ENCODE measurements around the gene GNA14.

GRCh38 chr9:77449240-77450084, 198.7 kb downstream of the GNA14 start:
- TF ChIP-seq POLR2A (IDR thresholded peaks at IDR 0.05; ENCODE audit: low read length) (no peak), GATA1 (IDR thresholded peaks at IDR 0.05; ENCODE audit: low read depth, low read length) (no peak)
